ENCODE results near the gene UBN1.

The UBN1 gene

GRCh38 chr16:4833584-4833983, 13.7 kb upstream of the UBN1 start:
- TF ChIP-seq ZNF530 (tag by site-specific recombination; IDR thresholded peaks at IDR 0.05; ENCODE audit: low read depth): no peak
- no peak for TF ChIP-seq ZNF324 (tag by site-specific recombination; IDR thresholded peaks at IDR 0.05)
- no peak for TF ChIP-seq RBAK (tag by site-specific recombination; IDR thresholded peaks at IDR 0.05)
- no peak for TF ChIP-seq FEZF1 (tag by site-specific recombination; IDR thresholded peaks at IDR 0.05)
- TF ChIP-seq ZBTB44 (tag by site-specific recombination; IDR thresholded peaks at IDR 0.05): no peak
- no peak for TF ChIP-seq ZNF146 (tag by site-specific recombination; IDR thresholded peaks at IDR 0.05)
- no peak for TF ChIP-seq ZNF704 (tag by site-specific recombination; IDR thresholded peaks at IDR 0.05)
- no peak for TF ChIP-seq ZNF292 (tag by site-specific recombination; IDR thresholded peaks at IDR 0.05; ENCODE audit: borderline replicate concordance, low read depth)
- Histone ChIP-seq H3K36me3 (ENCODE audit: control insufficient read depth in 2 of 2, insufficient read depth in 1 of 2, low read length in 2 of 2) (peaks cover 39 to 94% of the 10 kb centered on the region in 2 experiments; a peak in 2 of 3 replicates), H3K9me3 (ENCODE audit: control insufficient read depth, insufficient read depth, low read depth, low read length) (no peaks in the 10 kb centered on the region), H3K4me1 (ENCODE audit: control insufficient read depth, insufficient read depth, low read length) (no peaks in the 10 kb centered on the region), H3K27ac (ENCODE audit: extremely low read depth, low read depth, low read length) (no peak overlapping the region), H3K4me3 (ENCODE audit: low read depth, low read length) (no peak overlapping the region)
- ChIA-PET CTCF (interaction anchor here (0.6 to 1.0 kb wide), 2 partner anchors 14 to 78 kb away, joined by 3 read pairs; no protein-coding TSS in a partner anchor), POLR2A (interaction anchor here (1.0 to 1.2 kb wide), 2 partner anchors 13 to 31 kb away, joined by 4 to 5 read pairs; partner anchors contain the start of gene ROGDI)

- peaks cover 30 to 95% of the 10 kb centered on the region in 2 experiments for H3K36me3 ChIP-seq (ENCODE audit: control insufficient read depth in 2 of 2, insufficient read depth in 1 of 2, low read length in 2 of 2)
- H3K27ac ChIP-seq (ENCODE audit: extremely low read depth, low read depth, low read length): no peak overlapping the region
- no peak overlapping the region for H3K4me3 ChIP-seq (ENCODE audit: low read depth, low read length)
- TF ChIP-seq ZNF362 (tag by site-specific recombination; IDR thresholded peaks at IDR 0.05) (no peak), KLF9 (tag by site-specific recombination; IDR thresholded peaks at IDR 0.05; ENCODE audit: low read depth) (no peak), ZNF510 (tag by site-specific recombination; IDR thresholded peaks at IDR 0.05; ENCODE audit: insufficient replicate concordance) (no peak), ZNF114 (tag by site-specific recombination; IDR thresholded peaks at IDR 0.05) (no peak)
- ChIA-PET CTCF (interaction anchor here (1.3 kb wide), 1 partner anchor 119 kb away, joined by 3 read pairs; no protein-coding TSS in a partner anchor), POLR2A (interaction anchor here (1.1 kb wide), 1 partner anchor 102 kb away, joined by 3 read pairs; the partner anchor contains the start of gene DNAAF8)
- no peaks in the 10 kb centered on the region for H3K4me1 ChIP-seq (ENCODE audit: control insufficient read depth, insufficient read depth, low read length)
- no peaks in the 10 kb centered on the region for H3K9me3 ChIP-seq (ENCODE audit: control insufficient read depth, insufficient read depth, low read depth, low read length)
These were observed 10.6 kb upstream of the UBN1 start for GRCh38 chr16:4836727-4837126.

- Histone ChIP-seq H3K4me3 (ENCODE audit: low read depth, low read length) (no peak overlapping the region), H3K36me3 (ENCODE audit: control insufficient read depth in 2 of 2, insufficient read depth in 1 of 2, low read length in 2 of 2) (peaks cover 39 to 95% of the 10 kb centered on the region in 2 experiments), H3K27ac (ENCODE audit: extremely low read depth, low read depth, low read length) (no peak overlapping the region), H3K4me1 (ENCODE audit: control insufficient read depth, insufficient read depth, low read length) (no peaks in the 10 kb centered on the region), H3K9me3 (ENCODE audit: control insufficient read depth, insufficient read depth, low read depth, low read length) (no peaks in the 10 kb centered on the region)
- CTCF ChIA-PET: no interaction called here
- POLR2A ChIA-PET: interaction anchor here (1.4 kb wide), 1 partner anchor 8 kb away, joined by 5 read pairs; no protein-coding TSS in a partner anchor
- TF ChIP-seq FEZF1 (tag by site-specific recombination; IDR thresholded peaks at IDR 0.05) (no peak), ZNF266 (tag by site-specific recombination; IDR thresholded peaks at IDR 0.05; ENCODE audit: low read depth) (peak; percentile 70; the same call in 1 of the 2 replicates), ZNF664 (tag by site-specific recombination; IDR thresholded peaks at IDR 0.05) (0 out of 2 replicates have a peak, but pooled peaks have one; percentile 35), ZNF510 (tag by site-specific recombination; IDR thresholded peaks at IDR 0.05; ENCODE audit: insufficient replicate concordance) (peak; percentile 41), ZFP37 (tag by site-specific recombination; IDR thresholded peaks at IDR 0.05) (0 out of 2 replicates have a peak, but pooled peaks have one; percentile 36), ZBTB8A (tag by site-specific recombination; IDR thresholded peaks at IDR 0.05) (peak; percentile 73), ZNF140 (tag by site-specific recombination; IDR thresholded peaks at IDR 0.05) (peak; percentile 57; the same call in 1 of the 2 replicates), ZNF501 (tag by site-specific recombination; IDR thresholded peaks at IDR 0.05) (0 out of 2 replicates have a peak, but pooled peaks have one; percentile 40), ZNF654 (tag by site-specific recombination; IDR thresholded peaks at IDR 0.05; ENCODE audit: low read depth) (peak; percentile 32; the same call in 1 of the 2 replicates), ZNF202 (tag by site-specific recombination; IDR thresholded peaks at IDR 0.05; ENCODE audit: borderline replicate concordance) (peak; percentile 70; the same call in 1 of the 2 replicates), GLI4 (tag by site-specific recombination; IDR thresholded peaks at IDR 0.05) (no peak), ZNF18 (tag by site-specific recombination; IDR thresholded peaks at IDR 0.05) (no peak), ZNF544 (tag by site-specific recombination; IDR thresholded peaks at IDR 0.05) (no peak), ZNF571 (tag by site-specific recombination; IDR thresholded peaks at IDR 0.05) (no peak), ZNF629 (tag by site-specific recombination; IDR thresholded peaks at IDR 0.05) (peak; percentile 53; the same call in 1 of the 2 replicates)
These were observed 9.4 kb upstream of the UBN1 start for GRCh38 chr16:4837733-4838501.

All from HEK293 (cell line).